ENCODE data around the gene SPACA1. TPM values are rescaled to one million over a fixed set of nuclear protein-coding genes. Genes with fewer than 3 reads are reported as not detected.

The SPACA1 gene
- polyA plus RNA-seq, 5 donors: not detected

DNA sequence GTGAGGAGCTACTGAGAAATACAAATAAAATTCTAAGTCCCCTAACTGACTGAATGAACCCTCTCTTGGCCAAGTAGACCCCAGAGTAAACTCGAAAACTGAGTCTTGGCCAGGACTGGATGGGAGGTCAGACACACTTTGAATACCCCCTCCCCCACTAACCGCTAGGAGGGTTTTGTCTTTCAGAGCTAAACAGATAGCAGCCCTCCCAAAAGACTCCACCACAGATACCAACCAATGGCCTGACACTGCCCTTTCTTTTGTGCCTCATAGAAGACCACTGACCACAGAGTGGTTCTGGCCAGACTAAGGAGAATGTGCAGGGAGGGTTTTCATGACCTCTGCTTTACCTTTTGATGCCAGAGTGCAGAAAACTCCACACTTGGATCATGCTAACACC is 42.1 kb downstream of the SPACA1 start:
- DNase-seq: no peak

DNA sequence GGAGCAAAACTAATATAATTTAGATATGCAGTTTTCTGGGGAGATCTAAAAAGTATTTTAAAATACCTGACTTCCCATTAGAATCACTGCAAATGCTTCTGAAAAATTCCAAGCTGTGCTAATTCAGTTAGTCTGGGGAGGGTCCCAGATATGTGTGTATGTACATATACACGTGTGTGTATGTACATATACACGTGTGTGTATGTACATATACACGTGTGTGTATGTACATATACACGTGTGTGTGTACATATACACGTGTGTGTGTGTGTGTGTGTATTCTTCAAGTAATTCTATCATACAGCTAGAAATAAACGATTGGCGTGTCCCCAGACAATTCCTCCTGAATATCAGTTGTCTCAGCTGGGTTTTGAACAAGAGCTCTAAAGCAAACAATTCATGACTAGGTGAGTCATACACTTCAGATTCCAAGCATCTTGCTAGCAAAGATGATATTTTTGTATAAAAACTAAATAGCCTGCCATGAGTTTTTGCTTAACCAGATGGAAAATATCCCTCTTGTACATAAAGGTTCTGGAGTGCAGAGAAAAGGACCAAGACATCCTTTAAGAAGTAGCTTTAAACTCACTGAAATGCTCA is 58.2 kb downstream of the SPACA1 start:
- no peak for DNase-seq

DNA sequence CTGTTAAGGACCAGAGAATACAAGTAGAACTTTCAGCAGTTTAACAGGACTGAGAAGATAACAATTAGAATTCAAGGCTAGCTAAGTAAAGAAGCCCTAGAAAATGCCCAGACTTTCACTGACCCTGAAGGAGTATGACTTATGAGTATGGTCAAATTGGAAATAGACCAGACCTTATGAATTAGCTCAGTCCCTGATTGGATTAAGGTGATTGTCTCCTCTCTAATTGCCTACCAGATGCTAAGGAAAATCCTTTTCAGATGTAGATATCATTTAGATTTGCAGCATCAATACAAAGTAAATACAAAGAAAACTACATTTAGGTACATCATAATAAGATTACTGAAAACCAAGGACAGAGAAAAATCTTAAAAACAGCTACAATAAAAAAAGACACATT is 59.6 kb downstream of the SPACA1 start:
- DNase-seq: no peak

DNA sequence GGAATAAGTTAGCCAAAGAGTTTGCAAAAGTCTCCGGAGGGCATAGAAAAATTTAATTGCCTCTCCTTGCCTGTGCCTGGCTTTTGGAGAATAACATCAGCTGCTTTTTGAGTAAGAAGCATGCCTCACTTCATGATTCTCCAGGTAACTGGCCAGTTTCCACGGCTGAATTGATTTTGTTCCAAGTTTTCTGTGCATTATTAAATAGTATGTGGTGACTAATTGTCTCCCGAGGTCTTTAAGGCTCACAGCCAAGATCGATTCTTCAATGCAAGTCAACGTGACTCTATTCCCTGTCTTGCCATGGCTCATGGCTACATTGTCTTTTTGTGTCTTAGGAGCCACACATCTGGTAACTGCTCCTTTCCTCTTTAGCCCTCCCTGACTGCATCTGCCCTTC is 64.3 kb downstream of the SPACA1 start:
- DNase-seq: no peak

DNA sequence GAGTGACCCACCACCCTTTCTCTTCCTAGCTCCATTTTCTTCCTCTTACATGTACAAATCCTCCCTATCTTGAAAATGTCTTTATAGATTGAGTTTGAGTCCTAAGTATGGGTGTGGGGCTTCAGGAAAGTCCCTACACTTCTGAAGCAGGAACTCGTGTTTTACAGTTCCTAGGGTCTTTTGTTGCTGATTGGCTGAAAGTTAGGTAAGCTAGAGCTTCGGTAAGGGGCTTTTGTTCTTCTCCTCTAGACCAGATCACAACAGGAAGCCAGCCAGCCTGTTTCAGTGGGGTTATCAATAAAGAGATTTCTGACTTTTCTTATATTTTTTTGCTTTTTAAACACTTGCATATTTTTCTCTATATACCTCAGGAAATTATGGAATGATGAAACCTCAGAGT is 67.2 kb downstream of the SPACA1 start:
- DNase-seq: no peak

DNA sequence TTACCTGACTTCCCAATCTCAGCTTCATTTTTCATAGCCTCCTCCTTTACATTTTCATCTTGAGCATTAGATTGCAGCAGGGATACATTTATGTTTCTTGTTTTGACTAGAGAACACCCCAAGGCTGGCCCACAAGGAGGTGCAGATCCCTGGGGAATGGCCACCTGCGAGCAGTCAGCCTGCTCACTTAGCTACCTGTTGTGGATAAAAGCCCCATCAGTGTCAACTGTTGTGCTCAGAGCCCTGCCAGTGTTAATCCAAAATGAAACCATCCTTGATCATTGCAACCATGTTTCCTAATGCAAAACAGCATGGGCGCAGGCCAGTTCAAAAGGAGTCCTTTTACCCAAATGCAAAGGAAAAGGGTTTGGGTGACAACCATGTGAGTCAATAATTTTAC is 67.7 kb downstream of the SPACA1 start:
- no peak for DNase-seq

DNA sequence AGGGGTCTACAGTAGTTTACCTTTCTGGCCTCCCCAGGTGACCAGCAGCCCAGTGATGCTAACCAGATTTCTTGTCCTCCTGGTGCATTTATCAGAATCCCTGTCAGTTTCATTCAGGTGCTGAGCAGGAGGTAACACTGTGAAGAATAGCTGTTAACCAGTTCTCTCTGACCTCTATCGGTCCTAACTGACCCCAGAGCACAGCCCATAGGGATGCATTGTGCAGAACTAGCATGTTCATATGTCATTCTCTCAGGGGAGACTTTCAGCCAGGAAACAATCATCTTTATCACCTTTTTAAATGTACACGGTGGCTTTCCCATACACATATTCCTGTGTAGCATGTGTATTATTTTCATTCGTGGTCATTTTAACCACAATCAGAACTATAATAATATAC is 68.6 kb downstream of the SPACA1 start:
- DNase-seq: no peak

Other genes with a start within 250 kb of the SPACA1 start
- gene CNR1, start 118.5 kb downstream of the SPACA1 start, polyA plus RNA-seq (ENCODE audit: insufficient read depth in 1 of 5, insufficient read length in 5 of 5, low replicate concordance in 1 of 5): under 1 TPM; 0.10 to 0.36 (median 0.16) TPM

Data from right lung (tissue), 5 donors.